IPS-NIHi11 (cell line): ENCODE measurements around the gene SLC35E1.
"Not testable (repeated sequence)": the region's sequence is repeated elsewhere in the genome, so short reads cannot be mapped to it uniquely, and the experiment has no call there.

Experiments
- DNase-seq: peaks from one replicate; pipeline ENCODE4 v3.0.0; 2012; ENCODE audit warnings: mixed read lengths, low spot score

Gene SLC35E1

GRCh38 chr19:16581145-16581970 is 9.1 kb upstream of the SLC35E1 start:
- DNase-seq, result no peak

GRCh38 chr19:16579381-16579780 is 7.2 kb upstream of the SLC35E1 start:
- no peak for DNase-seq

GRCh38 chr19:16577531-16577985 is 5.3 kb upstream of the SLC35E1 start:
- no peak for DNase-seq

GRCh38 chr19:16576690-16577530 is 4.7 kb upstream of the SLC35E1 start:
- no peak for DNase-seq

GRCh38 chr19:16575861-16576689 is 3.9 kb upstream of the SLC35E1 start:
- no peak for DNase-seq

DNA sequence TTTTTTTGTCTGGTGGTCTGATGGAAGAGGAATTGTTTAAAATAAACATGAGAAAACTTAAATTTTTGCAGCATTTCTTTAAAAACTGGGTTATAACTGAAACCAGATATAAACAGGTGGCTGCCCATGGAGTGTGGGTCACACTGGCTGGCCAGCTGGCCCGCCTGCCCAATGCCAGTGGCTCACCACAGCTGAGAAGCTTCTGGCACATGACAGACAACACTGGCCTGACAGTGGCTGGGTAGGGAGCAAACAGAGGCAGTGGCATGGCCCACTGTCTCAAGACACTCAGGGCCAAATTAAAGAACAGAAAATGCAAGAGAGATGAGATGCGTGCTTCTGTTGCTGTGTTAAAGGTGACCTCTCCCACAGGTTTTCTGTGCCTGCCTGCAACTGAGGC is 3.1 kb upstream of the SLC35E1 start:
- DNase-seq, result no peak

DNA sequence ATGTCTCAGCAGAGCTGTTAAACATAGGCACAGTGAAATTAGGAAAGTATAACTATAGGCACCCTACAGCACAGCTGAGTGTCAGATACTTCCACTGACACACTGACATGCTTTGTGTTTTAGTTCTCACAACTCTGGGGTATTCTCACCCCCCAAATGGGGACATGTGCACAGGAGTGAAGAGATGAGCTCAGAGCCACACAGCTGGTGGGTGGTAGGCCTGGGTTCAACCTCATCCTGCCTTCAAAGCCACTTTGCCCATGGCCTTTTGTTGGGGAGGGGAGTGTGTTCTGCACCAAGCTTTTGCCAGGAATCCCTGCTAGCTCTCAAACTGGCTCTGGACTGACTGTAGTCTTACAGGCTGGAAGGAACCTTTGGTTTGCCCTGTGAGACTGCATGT is 1.7 kb upstream of the SLC35E1 start:
- no peak for DNase-seq

GRCh38 chr19:16573296-16573695 is 1.1 kb upstream of the SLC35E1 start:
- DNase-seq, result no peak

GRCh38 chr19:16571822-16572331 is 338 bp downstream of the SLC35E1 start:
- no peak for DNase-seq

DNA sequence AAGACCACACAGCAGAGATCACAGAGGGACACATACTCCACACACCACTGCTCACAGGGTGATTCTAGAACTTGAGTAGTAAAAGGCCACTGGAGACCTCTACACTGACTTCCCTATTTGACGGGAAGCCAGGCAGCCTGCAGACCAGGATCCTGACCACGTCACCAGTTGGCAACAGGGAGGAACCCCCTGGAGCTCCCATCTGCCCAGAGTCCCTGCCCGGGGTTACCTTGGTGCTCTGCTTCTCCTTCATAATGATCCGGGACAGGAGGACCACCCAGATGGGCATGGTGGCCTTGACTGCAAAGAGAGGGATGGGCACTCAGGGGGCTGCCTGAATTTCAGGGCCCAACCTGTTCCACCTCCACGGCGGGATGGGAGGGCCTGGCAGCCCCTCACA is 932 bp downstream of the SLC35E1 start:
- no peak for DNase-seq

- no peak for DNase-seq
Measured at GRCh38 chr19:16569609-16570320, 2.5 kb downstream of the SLC35E1 start.

GRCh38 chr19:16566702-16567101 is 5.5 kb downstream of the SLC35E1 start:
- no peak for DNase-seq

GRCh38 chr19:16566161-16566560 is 6.1 kb downstream of the SLC35E1 start:
- no peak for DNase-seq

DNA sequence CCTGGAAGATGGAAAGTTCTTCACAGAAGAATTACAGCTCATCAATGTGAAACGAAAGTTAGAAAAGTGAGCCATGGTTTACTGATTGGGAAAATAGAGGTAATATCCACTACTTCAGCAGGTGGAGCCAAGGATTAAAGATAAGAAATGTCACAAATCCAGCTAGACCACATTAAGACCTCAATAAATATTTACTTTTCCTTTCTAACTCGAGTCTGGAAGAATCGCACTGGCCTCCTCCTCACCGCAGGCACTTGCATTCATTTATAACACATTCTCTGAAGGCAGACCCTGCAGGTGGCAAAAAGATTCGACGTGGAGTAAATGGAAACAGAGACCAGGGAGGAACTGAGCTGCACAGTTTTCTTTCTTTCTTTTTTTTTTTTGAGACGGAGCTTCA is 7.4 kb downstream of the SLC35E1 start:
- no peak for DNase-seq

DNA sequence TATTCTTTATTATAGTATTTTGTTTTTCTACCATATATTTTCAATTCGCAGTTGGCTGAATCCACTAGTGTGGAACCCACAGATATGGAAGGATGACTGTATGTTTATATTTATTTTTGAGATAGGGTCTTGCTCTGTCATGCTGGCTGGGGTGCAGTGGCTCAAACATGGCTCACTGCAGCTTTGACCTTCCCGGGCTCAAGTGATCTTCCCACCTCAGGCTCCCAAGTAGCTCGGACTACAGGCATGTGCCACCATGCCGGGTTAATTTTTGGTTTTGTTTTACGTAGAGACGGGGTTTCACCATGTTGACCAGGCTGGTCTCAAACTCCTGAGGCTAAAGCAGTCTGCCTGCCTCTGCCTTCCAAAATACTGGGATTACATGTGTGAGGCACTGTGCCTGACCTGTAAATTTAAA is 9.6 kb downstream of the SLC35E1 start:
- no peak for DNase-seq

DNA sequence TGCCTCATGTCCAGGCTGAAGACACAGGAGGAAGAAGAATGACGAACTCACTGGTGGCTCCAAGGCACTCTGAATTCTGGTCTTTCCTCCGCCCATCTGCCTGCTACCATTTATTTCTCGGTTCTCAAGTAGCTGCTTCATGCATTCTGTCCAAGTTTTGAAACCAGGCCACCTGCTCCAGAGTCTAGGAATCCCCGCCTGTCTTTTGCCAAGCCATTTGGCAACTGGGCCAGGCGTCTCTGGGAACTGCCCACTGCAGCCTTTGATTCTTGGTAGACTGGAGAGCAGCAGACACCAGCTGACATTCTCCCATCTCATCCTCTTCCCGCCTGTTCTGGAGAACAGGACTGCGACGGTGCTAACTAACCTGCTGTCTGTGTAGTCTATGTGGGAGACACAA is 10.8 kb downstream of the SLC35E1 start:
- no peak for DNase-seq

GRCh38 chr19:16559780-16560276 is 12.4 kb downstream of the SLC35E1 start:
- DNase-seq, result no peak

- no peak for DNase-seq
Measured at GRCh38 chr19:16554776-16555175, 17.4 kb downstream of the SLC35E1 start.

- DNase-seq, result not testable (repeated sequence)
Measured at GRCh38 chr19:16551902-16552301, 20.3 kb downstream of the SLC35E1 start.

GRCh38 chr19:16548956-16549355 is 23.3 kb downstream of the SLC35E1 start:
- DNase-seq, result no peak
